GM21528 (cell line): ENCODE data around the gene CLDN15.

ENCODE experiments used
- ATAC-seq: cut with Tn5 transposase; IDR thresholded peaks from one replicate; pipeline ENCODE4 v1.9.1; 2021; ENCODE audit warnings: mild to moderate bottlenecking, moderate library complexity; ENCODE audit not compliant: unreplicated experiment, low FRiP score

CLDN15 gene

DNA sequence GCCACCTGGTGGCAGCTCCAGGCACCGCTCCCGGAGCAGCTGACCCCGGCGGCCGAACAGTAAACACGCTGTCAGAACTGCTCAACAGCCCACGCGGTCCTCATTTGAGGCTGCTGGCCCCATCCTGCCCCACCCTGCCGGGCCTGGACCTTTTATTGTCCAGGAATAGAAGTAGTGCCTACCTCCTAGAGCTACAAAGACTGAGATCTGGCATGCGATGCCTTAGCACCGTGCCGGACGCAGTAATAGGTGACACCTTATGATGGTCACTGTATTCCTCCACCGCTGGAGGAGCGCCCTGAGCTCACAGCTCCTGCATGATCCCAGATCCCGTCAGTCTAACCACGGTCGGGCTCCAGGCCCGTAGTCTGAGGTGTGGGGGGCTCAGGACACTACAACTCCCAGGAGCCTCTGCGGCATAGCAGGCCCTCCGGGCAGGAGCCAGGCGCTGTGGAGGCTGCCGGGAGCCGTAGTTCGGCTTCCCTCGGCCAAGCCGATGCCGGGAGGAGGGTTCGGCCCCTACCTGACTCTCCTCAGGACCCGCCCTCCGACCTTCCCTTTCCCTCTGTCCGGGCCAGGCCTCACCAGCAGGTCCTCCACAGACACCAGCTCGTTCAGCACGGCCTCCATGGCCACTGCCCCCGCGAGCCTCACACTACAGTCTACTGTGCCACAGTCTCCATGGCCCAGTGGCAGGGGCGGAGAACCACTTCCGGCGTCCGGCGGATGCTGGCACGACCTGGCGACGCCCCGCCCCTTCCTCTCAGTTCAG lies 7.0 kb upstream of the CLDN15 start, which contains the start of gene FIS1:
Gene FIS1 (minus strand): TSS at position 707 of the 772 bp plus-strand sequence. CDS start 77 bp downstream, at position 630.
- peak; percentile 90 for ATAC-seq

DNA sequence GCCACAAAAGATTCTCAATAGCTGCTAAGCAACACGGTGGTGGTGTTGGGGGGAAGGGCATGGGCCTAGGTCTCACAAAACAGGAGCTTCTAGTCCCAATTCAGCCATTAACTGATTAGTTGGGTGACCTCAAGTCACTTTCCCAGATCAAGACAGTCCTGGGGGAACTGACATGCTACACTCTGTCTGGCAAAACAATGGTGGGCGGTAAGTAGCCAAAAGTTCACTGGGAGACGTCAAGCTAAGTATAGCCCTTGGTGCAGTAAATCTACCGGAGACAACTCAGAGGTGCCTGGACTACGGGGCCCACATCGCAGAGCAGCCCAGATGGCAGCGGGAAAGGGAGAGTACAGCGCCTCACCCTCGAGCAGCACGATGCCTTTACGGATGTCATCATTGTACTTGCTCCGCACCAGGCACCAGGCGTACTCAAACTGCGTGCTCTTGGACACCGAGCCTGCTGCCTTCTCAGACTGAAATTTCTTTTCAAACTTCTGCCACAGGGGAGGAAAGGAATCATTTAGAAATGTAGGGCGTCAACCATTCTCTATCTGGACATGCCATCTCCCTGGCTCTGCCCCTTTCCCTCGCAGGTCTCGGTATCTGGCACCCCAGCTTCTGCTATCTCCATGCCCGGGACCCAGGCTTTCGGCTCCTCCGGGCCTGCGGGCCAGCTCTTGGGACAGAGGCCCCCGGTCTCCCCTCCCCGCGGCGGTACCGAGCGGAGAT lies 6.2 kb upstream of the CLDN15 start:
- ATAC-seq, result no peak

DNA sequence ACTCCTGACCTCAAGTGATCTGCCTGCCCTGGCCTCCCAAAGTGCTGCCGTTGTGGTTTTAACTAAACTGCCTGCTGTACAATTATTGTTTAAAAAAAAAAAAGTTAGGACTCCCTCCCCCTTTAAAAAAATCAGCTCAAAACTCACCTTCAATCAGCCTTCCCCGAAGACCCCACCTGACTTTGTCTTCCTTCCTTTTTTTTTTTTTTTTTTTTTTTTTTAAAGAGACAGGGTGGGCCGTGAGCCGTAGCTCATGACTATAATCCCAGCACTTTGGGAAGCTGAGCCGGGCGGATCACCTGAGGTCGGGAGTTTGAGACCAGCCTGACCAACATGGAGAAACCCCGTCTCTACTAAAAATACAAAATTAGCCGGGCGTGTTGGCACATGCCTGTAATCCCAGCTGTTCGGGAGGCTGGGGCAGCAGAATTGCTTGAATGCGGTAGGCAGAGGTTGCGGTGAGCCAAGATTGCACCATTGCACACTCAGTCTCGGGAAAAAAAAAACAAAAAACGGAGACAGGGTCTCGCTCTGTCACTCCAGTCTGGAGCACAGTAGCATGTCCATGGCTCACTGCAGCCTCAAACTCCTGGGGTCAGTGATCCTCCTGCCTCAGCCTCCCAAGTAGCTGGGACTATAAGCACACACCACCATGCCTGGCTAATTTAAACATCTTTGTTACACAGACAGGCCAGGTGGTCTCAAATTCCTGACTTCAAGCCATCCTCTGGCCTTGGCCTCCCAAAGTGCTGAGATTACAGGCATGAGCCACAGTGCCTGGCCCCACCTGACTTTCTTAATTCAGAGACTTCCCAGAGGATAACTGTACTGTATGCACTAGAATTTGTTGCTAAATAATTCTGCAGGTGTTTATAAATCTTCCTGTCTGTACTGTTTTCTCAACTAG lies 4.1 kb upstream of the CLDN15 start:
- ATAC-seq, result no peak

GRCh38 chr7:101241015-101241363 lies 3.4 kb upstream of the CLDN15 start:
- ATAC-seq, result no peak

DNA sequence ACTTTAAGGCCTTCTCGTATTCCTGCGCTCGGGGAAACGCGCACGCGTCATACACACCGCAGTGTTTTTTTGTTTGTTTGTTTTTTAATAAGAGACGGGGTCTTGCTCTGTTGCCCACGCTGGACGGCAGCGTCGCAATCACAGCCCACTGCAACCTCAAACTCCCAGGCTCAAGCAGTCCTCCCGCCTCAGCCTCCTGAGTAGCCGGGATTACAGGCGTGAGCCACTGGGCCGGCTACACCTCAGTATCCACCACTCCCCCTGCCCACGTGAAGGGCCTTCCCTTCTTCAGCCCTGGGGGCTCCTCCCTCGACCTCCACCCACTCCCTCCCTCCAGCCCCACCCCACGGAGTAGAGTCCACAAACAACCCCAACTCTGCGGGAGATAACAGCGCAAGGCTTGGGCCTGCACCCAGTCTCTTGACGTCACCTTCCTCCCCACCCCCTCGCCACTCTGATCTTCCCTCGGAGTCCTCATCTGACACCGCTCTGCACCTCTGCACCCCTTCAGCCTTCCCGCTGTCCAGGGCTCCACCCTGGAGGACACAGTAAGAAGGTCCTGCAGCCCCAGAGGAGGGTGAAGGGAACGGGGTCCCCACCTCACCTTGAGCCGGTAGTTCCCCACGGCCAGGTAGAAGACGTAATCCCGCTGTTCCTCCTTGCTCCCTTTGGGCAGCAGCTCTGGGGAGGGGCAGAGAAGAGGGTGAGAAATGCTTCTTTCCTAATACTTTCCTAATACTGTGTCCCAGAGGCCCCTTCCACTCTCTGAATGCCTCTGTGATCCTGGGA lies 2.8 kb upstream of the CLDN15 start:
- ATAC-seq, result no peak

- ATAC-seq, result no peak
Measured at GRCh38 chr7:101239951-101240220, 2.3 kb upstream of the CLDN15 start.

- ATAC-seq, result no peak
Measured at GRCh38 chr7:101239191-101239950, 1.8 kb upstream of the CLDN15 start.

- no peak for ATAC-seq
Measured at GRCh38 chr7:101238226-101239182, 902 bp upstream of the CLDN15 start.

GRCh38 chr7:101236292-101236835 lies 1.2 kb downstream of the CLDN15 start:
- ATAC-seq, result no peak

GRCh38 chr7:101235522-101235921 lies 2.1 kb downstream of the CLDN15 start:
- ATAC-seq, result no peak

GRCh38 chr7:101235050-101235449 lies 2.6 kb downstream of the CLDN15 start:
- ATAC-seq, result no peak

- ATAC-seq, result no peak
Measured at GRCh38 chr7:101234636-101235035, 3.0 kb downstream of the CLDN15 start.

DNA sequence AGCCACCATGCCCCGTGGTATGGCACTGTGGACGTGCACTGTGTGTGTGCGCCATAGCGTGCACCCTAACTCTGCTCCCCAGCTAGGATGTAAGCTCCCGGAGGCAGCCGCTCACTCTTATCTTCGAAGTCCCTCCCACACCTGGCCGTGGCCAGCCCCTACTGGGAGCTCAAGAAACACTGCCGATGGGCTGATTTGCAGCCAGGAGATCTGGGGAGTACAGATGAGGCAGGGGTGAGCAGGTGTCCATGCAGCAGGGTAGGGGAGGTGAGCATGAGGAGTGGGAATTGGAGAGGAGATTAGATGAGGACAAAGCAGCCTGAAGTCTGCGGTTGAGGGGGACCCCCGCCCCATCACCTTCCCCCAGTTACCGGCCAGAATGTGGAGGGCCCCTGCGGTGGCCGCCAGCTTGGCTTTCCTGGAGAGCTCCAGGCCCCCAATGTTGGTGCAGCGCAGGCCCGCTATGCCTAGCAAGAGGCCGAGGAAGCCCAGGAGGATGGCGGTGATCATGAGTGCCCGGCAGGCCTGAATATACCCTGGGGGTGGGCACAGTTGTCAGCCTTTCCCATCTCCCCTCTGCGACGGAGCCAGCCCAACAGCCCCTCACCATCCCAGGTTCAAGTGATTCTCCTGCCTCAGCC lies 3.6 kb downstream of the CLDN15 start:
- ATAC-seq, result no peak

- ATAC-seq, result no peak
Measured at GRCh38 chr7:101232141-101232850, 5.3 kb downstream of the CLDN15 start.

DNA sequence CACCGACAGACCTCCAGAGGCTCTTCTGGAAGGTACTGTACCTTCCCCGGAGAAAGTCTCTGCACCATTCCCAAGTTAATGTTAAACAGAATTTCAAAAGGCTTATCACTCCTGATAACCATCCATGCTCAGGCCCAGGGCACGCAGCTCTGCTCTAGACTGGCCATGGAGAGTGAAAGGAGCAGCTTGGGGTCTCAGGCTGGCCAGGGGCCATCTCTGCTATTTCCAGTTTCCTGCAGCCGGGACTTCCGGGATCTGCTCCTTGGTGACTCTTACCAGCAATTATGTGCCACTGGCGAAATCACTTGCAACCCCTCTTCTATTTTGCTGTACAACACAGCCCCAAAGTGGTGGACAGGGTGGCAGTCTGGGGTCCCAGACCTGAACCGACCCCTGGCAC lies 6.0 kb downstream of the CLDN15 start:
- no peak for ATAC-seq

DNA sequence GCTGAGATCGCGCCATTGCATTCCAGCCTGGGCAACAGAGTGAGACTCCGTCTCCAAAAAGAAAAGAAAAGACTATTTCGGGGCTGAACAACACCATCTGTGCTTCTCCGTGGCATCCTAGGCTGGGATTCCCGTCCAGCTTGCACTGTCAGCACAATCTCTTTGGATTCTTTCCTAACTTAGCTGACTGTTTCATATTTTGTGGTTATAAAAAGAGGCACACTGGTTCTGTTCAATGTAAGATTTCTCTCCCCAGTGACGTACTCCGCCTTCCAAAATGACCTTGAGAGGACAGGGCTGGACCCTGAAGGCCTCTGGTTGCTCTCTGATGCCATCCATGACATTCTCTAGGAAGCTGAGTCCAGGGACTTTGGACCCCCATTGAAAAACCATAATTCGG lies 10.9 kb downstream of the CLDN15 start:
- ATAC-seq, result no peak

- no peak for ATAC-seq
Measured at GRCh38 chr7:101225650-101226049, 12.0 kb downstream of the CLDN15 start.
